Sigmoid colon (tissue), 7 donors: ENCODE results near the gene NKD2. TPM values are rescaled to one million over a fixed set of nuclear protein-coding genes. Genes with fewer than 3 reads are reported as not detected.
A peak's percentile ranks its signal among the peaks of the same experiment; 100 is the strongest.

Experiments
- DNase-seq: peaks from one replicate; pipeline ENCODE4 v3.0.0-alpha.2; 2019
- H3K27ac ChIP-seq, 4 donors: fragments of 200-600 bp; sonication (generic); one replicate each; pipeline ENCODE4 v1.5.1; 2016 to 2019; ENCODE audit warnings: mild to moderate bottlenecking in 1 of 4
- H3K27me3 ChIP-seq, 3 donors: fragments of 200-600 bp; sonication (generic); one replicate each; pipeline ENCODE4 v1.5.1; 2019; ENCODE audit warnings: mild to moderate bottlenecking in 1 of 3
- H3K36me3 ChIP-seq, 4 donors: fragments of 200-600 bp; sonication (generic); one replicate each; pipeline ENCODE4 v1.5.1; 2016 to 2019
- H3K4me1 ChIP-seq, 4 donors: fragments of 200-600 bp; sonication (generic); one replicate each; pipeline ENCODE4 v1.5.1; 2017 to 2019
- H3K4me3 ChIP-seq, 4 donors: fragments of 200-600 bp; sonication (generic); one replicate each; pipeline ENCODE4 v1.5.1; 2017 to 2019; ENCODE audit warnings: mild to moderate bottlenecking in 2 of 4, moderate library complexity in 1 of 4
- H3K9me3 ChIP-seq, 4 donors: fragments of 200-600 bp in 3 of 4; sonication (generic) in 3 of 4; one replicate each; pipeline versions ENCODE4 v1.5.1 to v1.6.1; 2013 to 2019
- CTCF ChIP-seq, 4 experiments: fragments of 450-650 bp in 3 of 4; fragments of 200-600 bp in 1 of 4; IDR thresholded peaks; one replicate each; pipeline ENCODE4 v1.5.1; 2016 to 2019; ENCODE audit warnings: antibody characterized with exemption in 4 of 4, mild to moderate bottlenecking in 3 of 4, moderate library complexity in 2 of 4
- EP300 ChIP-seq, 4 donors: sonication (generic); formaldehyde crosslinking; IDR thresholded peaks; one replicate each; pipeline ENCODE4 v1.6.1; 2017; ENCODE audit warnings: antibody characterized with exemption in 4 of 4
- POLR2A ChIP-seq, 2 donors: fragments of 450-650 bp; IDR thresholded peaks; one replicate each; pipeline ENCODE4 v1.6.1; 2016; ENCODE audit warnings: antibody characterized with exemption in 2 of 2, mild to moderate bottlenecking in 2 of 2, moderate library complexity in 2 of 2
- POLR2AphosphoS5 ChIP-seq, 4 donors: sonication (generic); formaldehyde crosslinking; IDR thresholded peaks; one replicate each; pipeline ENCODE4 v1.6.1; 2017; ENCODE audit warnings: antibody characterized with exemption in 4 of 4
- WGBS, 2 donors: extraction: QIAGEN DNeasy Blood & Tissue Kit; methylation state at CpG; one replicate each; pipeline ENCODE4 v1.1.7; 2013; 5-methylcytosine and 5-hydroxymethylcytosine counted together
- intact Hi-C: fragments of 100-400 bp; cut with DNase I; formaldehyde crosslinking; loops from one replicate; pipeline ENCODE4 v1.15.1; 2023
- polyA plus RNA-seq, 3 donors: library from polyadenylated mRNA; stranded (reverse); fragments of 200-250 nt; gene quantifications; one replicate each; pipeline ENCODE4 v1.2.3, GENCODE V29; 2013
- total RNA-seq, 4 donors: library from RNA; depleted of rRNA; stranded (reverse); fragments of >200 nt; gene quantifications; one replicate each; pipeline ENCODE4 v1.1.0, GENCODE V29; 2016
- donor health status: healthy with polysubstance abuse.
- donor health status: Bipolar disorder and iron deficiency.
- donor health status: healthy.

The NKD2 gene
- total and polyA plus RNA-seq, 7 donors, result 0.60 to 4.4 (median 1.8) TPM

GRCh38 chr5:1036504-1037122, 28.0 kb downstream of the NKD2 start:
- Histone ChIP-seq H3K27ac (no peak overlapping the region), H3K27me3 (no peaks in the 10 kb centered on the region), H3K4me3 (no peak overlapping the region), H3K4me1 (no peaks in the 10 kb centered on the region), H3K9me3 (no peaks in the 10 kb centered on the region), H3K36me3 (no peaks in the 10 kb centered on the region)
- WGBS, 2 donors, result 73 to 93% methylated on average over 22 of the region's 22 CpGs
- DNase-seq, result peak; percentile 55
- intact Hi-C loops, result no loop called here
- no peak for TF ChIP-seq POLR2AphosphoS5 (IDR thresholded peaks at IDR 0.05)
- no peak for TF ChIP-seq CTCF (IDR thresholded peaks at IDR 0.05)
- TF ChIP-seq EP300 (IDR thresholded peaks at IDR 0.05), result no peak
- TF ChIP-seq POLR2A (IDR thresholded peaks at IDR 0.05), result no peak

- TF ChIP-seq POLR2A (IDR thresholded peaks at IDR 0.05), result no peak
- TF ChIP-seq CTCF (IDR thresholded peaks at IDR 0.05), result no peak
- TF ChIP-seq EP300 (IDR thresholded peaks at IDR 0.05), result no peak
- no peak for TF ChIP-seq POLR2AphosphoS5 (IDR thresholded peaks at IDR 0.05)
- H3K36me3 ChIP-seq, result no peaks in the 10 kb centered on the region
- DNase-seq, result peak; percentile 60
- no peaks in the 10 kb centered on the region for H3K27me3 ChIP-seq
- intact Hi-C loops, result no loop called here
- H3K4me3 ChIP-seq, result no peak overlapping the region
- no peak overlapping the region for H3K27ac ChIP-seq
- H3K9me3 ChIP-seq, result no peaks in the 10 kb centered on the region
- H3K4me1 ChIP-seq, result no peaks in the 10 kb centered on the region
- WGBS, 2 donors, result 66 to 78% methylated on average over 16 of the region's 16 CpGs
Measured at GRCh38 chr5:1037123-1037670, 28.6 kb downstream of the NKD2 start.

- WGBS, 2 donors, result 93 to 94% methylated on average over 43 of the region's 43 CpGs
- Histone ChIP-seq H3K4me1 (no peaks in the 10 kb centered on the region), H3K27ac (no peak overlapping the region), H3K27me3 (no peaks in the 10 kb centered on the region), H3K4me3 (no peak overlapping the region), H3K9me3 (no peaks in the 10 kb centered on the region), H3K36me3 (no peaks in the 10 kb centered on the region)
- intact Hi-C loops, result no loop called here
- peak; percentile 60 for DNase-seq
- no peak for TF ChIP-seq POLR2A (IDR thresholded peaks at IDR 0.05)
- no peak for TF ChIP-seq POLR2AphosphoS5 (IDR thresholded peaks at IDR 0.05)
- TF ChIP-seq CTCF (IDR thresholded peaks at IDR 0.05), result no peak
- no peak for TF ChIP-seq EP300 (IDR thresholded peaks at IDR 0.05)
Measured at GRCh38 chr5:1037671-1038416, 29.2 kb downstream of the NKD2 start.

- H3K27me3 ChIP-seq, result no peaks in the 10 kb centered on the region
- no peaks in the 10 kb centered on the region for H3K4me1 ChIP-seq
- WGBS, 2 donors, result 77 to 87% methylated on average over 28 of the region's 28 CpGs
- TF ChIP-seq EP300 (IDR thresholded peaks at IDR 0.05) (no peak), POLR2AphosphoS5 (IDR thresholded peaks at IDR 0.05) (no peak), POLR2A (IDR thresholded peaks at IDR 0.05) (no peak), CTCF (IDR thresholded peaks at IDR 0.05) (no peak)
- no peaks in the 10 kb centered on the region for H3K36me3 ChIP-seq
- intact Hi-C loops, result no loop called here
- peak; percentile 59 for DNase-seq
- H3K4me3 ChIP-seq, result no peak overlapping the region
- H3K9me3 ChIP-seq, result no peaks in the 10 kb centered on the region
- H3K27ac ChIP-seq, result no peak overlapping the region
Measured at GRCh38 chr5:1038417-1039209, 30.0 kb downstream of the NKD2 start.
